ENCODE measurements around the gene ALDH1A1.

DNA sequence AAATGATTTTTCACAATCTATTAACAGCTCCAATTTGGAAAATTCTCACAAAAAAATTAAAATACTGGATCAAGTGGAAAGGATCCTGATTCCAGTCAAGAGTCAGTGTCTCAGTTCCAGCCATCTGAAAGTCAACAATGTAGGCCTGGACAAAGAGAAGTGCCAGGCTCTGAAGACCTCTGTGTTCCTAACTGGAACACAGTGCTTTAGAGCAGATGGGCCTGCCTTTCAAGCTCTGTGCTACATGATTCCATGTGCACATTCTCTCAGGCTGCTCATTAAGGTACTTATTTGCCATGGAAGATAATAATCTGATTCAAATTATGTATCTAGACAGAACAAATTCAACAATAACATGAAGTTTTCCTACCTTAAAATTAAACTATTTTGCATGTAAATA, 30.2 kb upstream of the ALDH1A1 start:
- TF ChIP-seq, protein P1, sequence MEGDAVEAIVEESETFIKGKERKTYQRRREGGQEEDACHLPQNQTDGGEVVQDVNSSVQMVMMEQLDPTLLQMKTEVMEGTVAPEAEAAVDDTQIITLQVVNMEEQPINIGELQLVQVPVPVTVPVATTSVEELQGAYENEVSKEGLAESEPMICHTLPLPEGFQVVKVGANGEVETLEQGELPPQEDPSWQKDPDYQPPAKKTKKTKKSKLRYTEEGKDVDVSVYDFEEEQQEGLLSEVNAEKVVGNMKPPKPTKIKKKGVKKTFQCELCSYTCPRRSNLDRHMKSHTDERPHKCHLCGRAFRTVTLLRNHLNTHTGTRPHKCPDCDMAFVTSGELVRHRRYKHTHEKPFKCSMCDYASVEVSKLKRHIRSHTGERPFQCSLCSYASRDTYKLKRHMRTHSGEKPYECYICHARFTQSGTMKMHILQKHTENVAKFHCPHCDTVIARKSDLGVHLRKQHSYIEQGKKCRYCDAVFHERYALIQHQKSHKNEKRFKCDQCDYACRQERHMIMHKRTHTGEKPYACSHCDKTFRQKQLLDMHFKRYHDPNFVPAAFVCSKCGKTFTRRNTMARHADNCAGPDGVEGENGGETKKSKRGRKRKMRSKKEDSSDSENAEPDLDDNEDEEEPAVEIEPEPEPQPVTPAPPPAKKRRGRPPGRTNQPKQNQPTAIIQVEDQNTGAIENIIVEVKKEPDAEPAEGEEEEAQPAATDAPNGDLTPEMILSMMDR (IDR thresholded peaks at IDR 0.05; ENCODE audit: insufficient read depth, low read depth, low read length): no peak
- TF ChIP-seq EZH2 (IDR thresholded peaks at IDR 0.05; ENCODE audit: insufficient read depth, low read length): no peak

Measured in astrocyte (in vitro differentiated cells and primary cell).